ENCODE measurements around the gene ADARB2. TPM values are rescaled to one million over a fixed set of nuclear protein-coding genes. Genes with fewer than 3 reads are reported as not detected.
"Not testable (repeated sequence)": the region's sequence is repeated elsewhere in the genome, so short reads cannot be mapped to it uniquely, and the experiment has no call there.

Gene ADARB2
- total RNA-seq, 2 experiments from 2014 or later = 0.63 to 0.99 TPM

GRCh38 chr10:1228467-1228975 is 508.8 kb downstream of the ADARB2 start:
- CTCF ChIA-PET = no interaction called here
- no peak for ATAC-seq
- no peaks in the 10 kb centered on the region for H3K4me1 Mint-ChIP-seq (ENCODE audit: low read depth)
- peaks cover 4% of the 10 kb centered on the region for H3K27me3 Mint-ChIP-seq (ENCODE audit: low read depth)
- no peak for DNase-seq
- peaks cover 3% of the 10 kb centered on the region for H3K36me3 Mint-ChIP-seq (ENCODE audit: low read depth)
- POLR2A ChIA-PET = no interaction called here
- H3K27ac Mint-ChIP-seq = no peak overlapping the region
- H3K9me3 Mint-ChIP-seq (ENCODE audit: insufficient read depth) = peaks cover 2% of the 10 kb centered on the region
- H3K4me3 Mint-ChIP-seq = no peak overlapping the region

- ATAC-seq (no peak), DNase-seq (no peak)
- no peaks in the 10 kb centered on the region for H3K36me3 Mint-ChIP-seq (ENCODE audit: low read depth)
- H3K27me3 Mint-ChIP-seq (ENCODE audit: low read depth) = peaks cover 4% of the 10 kb centered on the region
- ChIA-PET CTCF (no interaction called here), POLR2A (no interaction called here)
- no peak overlapping the region for H3K4me3 Mint-ChIP-seq
- H3K4me1 Mint-ChIP-seq (ENCODE audit: low read depth) = no peaks in the 10 kb centered on the region
- H3K27ac Mint-ChIP-seq = no peak overlapping the region
- H3K9me3 Mint-ChIP-seq (ENCODE audit: insufficient read depth) = no peaks in the 10 kb centered on the region
Measured at GRCh38 chr10:1227510-1228402, 509.6 kb downstream of the ADARB2 start.

- DNase-seq; POLR2A ChIA-PET; H3K36me3 Mint-ChIP-seq (ENCODE audit: low read depth); H3K27ac Mint-ChIP-seq; H3K9me3 Mint-ChIP-seq (ENCODE audit: insufficient read depth); H3K4me1 Mint-ChIP-seq (ENCODE audit: low read depth); H3K27me3 Mint-ChIP-seq (ENCODE audit: low read depth); H3K4me3 Mint-ChIP-seq; CTCF ChIA-PET; ATAC-seq: not testable (repeated sequence)
Measured at GRCh38 chr10:1226907-1227306, 510.4 kb downstream of the ADARB2 start.

GRCh38 chr10:1219874-1220273 is 517.5 kb downstream of the ADARB2 start:
- H3K9me3 Mint-ChIP-seq (ENCODE audit: insufficient read depth); H3K4me3 Mint-ChIP-seq; H3K36me3 Mint-ChIP-seq (ENCODE audit: low read depth); H3K27ac Mint-ChIP-seq; CTCF ChIA-PET; DNase-seq; H3K27me3 Mint-ChIP-seq (ENCODE audit: low read depth); ATAC-seq; POLR2A ChIA-PET; H3K4me1 Mint-ChIP-seq (ENCODE audit: low read depth): not testable (repeated sequence)

DNA sequence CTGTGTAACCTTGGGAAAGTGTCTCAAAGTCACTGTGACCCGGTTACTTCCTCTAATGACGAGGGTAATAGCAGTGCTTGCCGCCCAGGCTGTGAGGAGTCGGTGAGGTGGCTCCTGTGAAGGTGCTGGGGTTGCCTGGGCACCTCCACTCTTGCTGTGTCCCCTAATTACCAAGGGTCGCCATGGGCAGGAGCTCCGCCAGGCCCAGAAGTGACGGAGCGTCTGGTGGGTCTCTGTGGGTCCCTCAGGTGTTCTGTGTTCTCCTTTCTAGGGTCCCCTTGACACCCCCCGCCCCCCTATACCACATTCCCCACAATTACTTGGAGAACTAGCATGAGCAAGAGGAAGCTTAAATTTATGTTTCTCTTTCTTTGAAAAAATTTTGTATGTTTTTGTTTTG is 519.7 kb downstream of the ADARB2 start:
- POLR2A ChIA-PET = no interaction called here
- no peak overlapping the region for H3K27ac Mint-ChIP-seq
- CTCF ChIA-PET = no interaction called here

DNA sequence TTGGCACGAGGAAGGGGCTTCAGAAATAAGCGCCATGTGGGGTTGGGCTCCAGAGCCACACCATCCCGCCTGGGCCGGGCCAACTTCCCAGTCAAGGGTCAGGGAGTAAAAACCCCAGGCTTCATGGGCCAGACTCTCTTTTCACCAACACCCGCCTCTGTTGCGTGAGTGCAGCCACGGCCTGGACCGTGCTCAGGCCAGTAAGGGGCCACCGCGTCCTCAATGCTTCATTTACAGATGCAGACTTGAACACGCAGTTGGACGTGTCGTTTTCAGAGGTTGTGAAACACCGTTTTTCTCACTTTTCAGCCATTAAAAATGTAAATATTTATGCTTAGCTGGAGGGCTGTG is 520.1 kb downstream of the ADARB2 start:
- DNase-seq (no peak), ATAC-seq (no peak)
- no peaks in the 10 kb centered on the region for H3K36me3 Mint-ChIP-seq (ENCODE audit: low read depth)
- H3K27me3 Mint-ChIP-seq (ENCODE audit: low read depth) = no peaks in the 10 kb centered on the region
- no peak overlapping the region for H3K4me3 Mint-ChIP-seq
- H3K9me3 Mint-ChIP-seq (ENCODE audit: insufficient read depth) = no peaks in the 10 kb centered on the region
- no peaks in the 10 kb centered on the region for H3K4me1 Mint-ChIP-seq (ENCODE audit: low read depth)
- CTCF ChIA-PET = no interaction called here
- no peak overlapping the region for H3K27ac Mint-ChIP-seq
- POLR2A ChIA-PET = no interaction called here

More for the DNA sequence above, 519.7 kb downstream of the ADARB2 start:
- Mint-ChIP-seq H3K4me3 (no peak overlapping the region), H3K4me1 (ENCODE audit: low read depth) (no peaks in the 10 kb centered on the region), H3K9me3 (ENCODE audit: insufficient read depth) (no peaks in the 10 kb centered on the region), H3K36me3 (ENCODE audit: low read depth) (no peaks in the 10 kb centered on the region), H3K27me3 (ENCODE audit: low read depth) (no peaks in the 10 kb centered on the region)
- no peak for ATAC-seq
- DNase-seq = no peak

- no peaks in the 10 kb centered on the region for H3K36me3 Mint-ChIP-seq (ENCODE audit: low read depth)
- DNase-seq (no peak), ATAC-seq (no peak)
- POLR2A ChIA-PET = no interaction called here
- CTCF ChIA-PET = no interaction called here
- no peak overlapping the region for H3K4me3 Mint-ChIP-seq
- no peak overlapping the region for H3K27ac Mint-ChIP-seq
- no peaks in the 10 kb centered on the region for H3K9me3 Mint-ChIP-seq (ENCODE audit: insufficient read depth)
- no peaks in the 10 kb centered on the region for H3K4me1 Mint-ChIP-seq (ENCODE audit: low read depth)
- no peaks in the 10 kb centered on the region for H3K27me3 Mint-ChIP-seq (ENCODE audit: low read depth)
Measured at GRCh38 chr10:1216574-1217236, 520.6 kb downstream of the ADARB2 start.

DNA sequence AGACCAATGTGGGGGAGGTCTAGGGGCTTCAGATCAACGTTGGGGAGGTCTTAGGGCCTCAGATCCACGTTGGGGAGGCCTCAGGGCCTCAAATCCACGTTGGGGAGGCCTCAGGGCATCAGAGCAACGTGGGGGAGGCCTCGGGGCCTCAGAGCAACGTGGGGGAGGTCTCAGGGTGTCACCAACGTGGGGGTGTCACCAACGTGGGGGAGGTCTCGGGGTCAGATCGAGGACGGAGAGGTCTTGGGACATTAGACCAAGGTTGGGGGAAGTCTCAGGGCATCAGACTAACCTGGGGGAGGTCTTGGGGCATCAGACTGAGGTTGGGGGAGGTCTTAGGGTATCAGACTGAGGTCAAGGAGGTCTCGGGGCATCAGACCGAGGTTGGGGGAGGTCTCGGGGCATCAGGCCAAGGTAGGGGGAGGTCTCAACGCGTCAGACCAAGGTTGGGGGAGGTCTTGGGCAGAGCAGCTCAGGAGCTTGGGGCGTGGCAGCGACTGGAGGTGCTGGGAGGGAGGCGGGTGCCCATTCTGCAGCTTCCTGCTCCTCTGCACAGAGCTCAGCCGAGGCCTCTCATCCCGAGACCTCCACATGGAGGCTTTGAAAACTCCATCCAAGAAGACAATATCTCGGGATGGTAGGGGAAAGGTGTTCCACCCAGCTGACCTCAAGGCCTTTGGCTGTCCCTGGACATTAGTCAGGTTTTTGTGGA is 521.3 kb downstream of the ADARB2 start:
- no peak for ATAC-seq
- Mint-ChIP-seq H3K36me3 (ENCODE audit: low read depth) (no peaks in the 10 kb centered on the region), H3K27ac (no peak overlapping the region), H3K27me3 (ENCODE audit: low read depth) (no peaks in the 10 kb centered on the region), H3K4me1 (ENCODE audit: low read depth) (no peaks in the 10 kb centered on the region), H3K4me3 (no peak overlapping the region), H3K9me3 (ENCODE audit: insufficient read depth) (no peaks in the 10 kb centered on the region)
- POLR2A ChIA-PET = no interaction called here
- DNase-seq = no peak
- CTCF ChIA-PET = no interaction called here

DNA sequence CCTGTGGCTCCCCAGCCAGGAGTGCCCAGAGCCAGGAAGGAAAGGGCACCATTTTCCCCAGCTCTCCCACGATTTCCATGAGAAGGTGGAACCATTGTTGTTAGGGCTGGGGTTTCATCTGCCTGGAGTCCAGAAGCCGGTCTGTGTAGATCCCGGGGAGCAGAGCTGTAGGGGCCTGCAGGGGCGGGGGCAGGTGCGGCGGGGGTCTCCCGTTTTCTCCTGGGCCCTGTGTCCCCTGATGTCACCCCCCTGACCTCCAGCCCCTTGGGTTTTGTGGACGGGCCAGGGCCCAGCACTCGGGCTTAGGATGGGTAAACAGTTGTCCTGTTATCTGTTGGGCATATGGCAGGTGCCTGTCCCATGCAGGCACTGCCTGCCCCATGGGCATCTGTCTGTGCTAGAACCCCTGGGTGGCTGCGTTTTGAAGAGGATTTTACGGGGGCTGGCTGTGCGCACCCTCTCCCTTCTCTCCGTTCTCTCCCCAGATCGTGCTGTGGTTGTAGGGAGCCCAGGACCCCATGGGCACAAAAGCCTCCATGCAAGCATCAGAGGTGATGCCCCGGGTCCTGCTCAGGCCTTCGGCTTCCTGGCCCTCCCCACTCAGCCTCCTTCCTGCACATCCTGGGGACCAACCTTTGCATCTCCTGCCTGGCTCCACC is 522.3 kb downstream of the ADARB2 start:
- ATAC-seq (no peak), DNase-seq (no peak)
- H3K4me3 Mint-ChIP-seq = no peak overlapping the region
- H3K27ac Mint-ChIP-seq = no peak overlapping the region
- H3K27me3 Mint-ChIP-seq (ENCODE audit: low read depth) = no peaks in the 10 kb centered on the region
- H3K9me3 Mint-ChIP-seq (ENCODE audit: insufficient read depth) = no peaks in the 10 kb centered on the region
- ChIA-PET CTCF (no interaction called here), POLR2A (no interaction called here)
- H3K36me3 Mint-ChIP-seq (ENCODE audit: low read depth) = no peaks in the 10 kb centered on the region
- H3K4me1 Mint-ChIP-seq (ENCODE audit: low read depth) = no peaks in the 10 kb centered on the region

DNA sequence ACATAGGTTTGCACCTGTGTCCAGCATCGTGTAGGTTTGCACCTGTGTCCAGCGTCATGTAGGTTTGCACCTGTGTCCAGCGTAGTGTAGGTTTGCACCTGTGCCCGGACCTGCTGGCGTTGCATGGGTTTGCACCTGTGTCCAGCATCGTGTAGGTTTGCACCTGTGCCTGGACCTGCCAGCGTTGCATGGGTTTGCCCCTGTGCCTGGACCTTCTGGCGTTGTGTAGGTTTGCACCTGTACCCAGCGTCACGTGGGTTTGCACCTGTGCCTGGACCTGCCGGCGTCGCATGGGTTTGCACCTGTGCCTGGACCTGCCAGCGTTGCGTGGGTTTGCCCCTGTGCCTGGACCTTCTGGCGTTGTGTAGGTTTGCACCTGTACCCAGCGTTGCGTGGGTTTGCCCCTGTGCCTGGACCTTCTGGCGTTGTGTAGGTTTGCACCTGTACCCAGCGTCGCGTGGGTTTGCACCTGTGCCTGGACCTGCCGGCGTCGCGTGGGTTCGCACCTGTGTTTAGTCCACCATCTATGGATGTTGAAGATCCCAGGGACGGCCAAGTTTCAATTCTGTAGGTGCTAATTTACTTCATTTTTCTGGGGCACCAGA is 523.2 kb downstream of the ADARB2 start:
- DNase-seq (no peak), ATAC-seq (no peak)
- ChIA-PET POLR2A (no interaction called here), CTCF (no interaction called here)
- Mint-ChIP-seq H3K4me1 (ENCODE audit: low read depth) (peaks cover 2% of the 10 kb centered on the region), H3K27me3 (ENCODE audit: low read depth) (no peaks in the 10 kb centered on the region), H3K9me3 (ENCODE audit: insufficient read depth) (no peaks in the 10 kb centered on the region), H3K4me3 (no peak overlapping the region), H3K27ac (no peak overlapping the region), H3K36me3 (ENCODE audit: low read depth) (no peaks in the 10 kb centered on the region)

- no peak for DNase-seq
- Mint-ChIP-seq H3K27ac (no peak overlapping the region), H3K36me3 (ENCODE audit: low read depth) (no peaks in the 10 kb centered on the region), H3K9me3 (ENCODE audit: insufficient read depth) (no peaks in the 10 kb centered on the region), H3K4me3 (no peak overlapping the region), H3K4me1 (ENCODE audit: low read depth) (peaks cover 2% of the 10 kb centered on the region), H3K27me3 (ENCODE audit: low read depth) (no peaks in the 10 kb centered on the region)
- ATAC-seq = no peak
- ChIA-PET POLR2A (no interaction called here), CTCF (no interaction called here)
Measured at GRCh38 chr10:1213252-1214070, 523.9 kb downstream of the ADARB2 start.
